Measurements from ENCODE around the gene CYFIP1. TPM values are rescaled to one million over a fixed set of nuclear protein-coding genes. Genes with fewer than 3 reads are reported as not detected.

The CYFIP1 gene
- total RNA-seq, 6 experiments from 2014 or later: 122 to 142 (median 131) TPM

DNA sequence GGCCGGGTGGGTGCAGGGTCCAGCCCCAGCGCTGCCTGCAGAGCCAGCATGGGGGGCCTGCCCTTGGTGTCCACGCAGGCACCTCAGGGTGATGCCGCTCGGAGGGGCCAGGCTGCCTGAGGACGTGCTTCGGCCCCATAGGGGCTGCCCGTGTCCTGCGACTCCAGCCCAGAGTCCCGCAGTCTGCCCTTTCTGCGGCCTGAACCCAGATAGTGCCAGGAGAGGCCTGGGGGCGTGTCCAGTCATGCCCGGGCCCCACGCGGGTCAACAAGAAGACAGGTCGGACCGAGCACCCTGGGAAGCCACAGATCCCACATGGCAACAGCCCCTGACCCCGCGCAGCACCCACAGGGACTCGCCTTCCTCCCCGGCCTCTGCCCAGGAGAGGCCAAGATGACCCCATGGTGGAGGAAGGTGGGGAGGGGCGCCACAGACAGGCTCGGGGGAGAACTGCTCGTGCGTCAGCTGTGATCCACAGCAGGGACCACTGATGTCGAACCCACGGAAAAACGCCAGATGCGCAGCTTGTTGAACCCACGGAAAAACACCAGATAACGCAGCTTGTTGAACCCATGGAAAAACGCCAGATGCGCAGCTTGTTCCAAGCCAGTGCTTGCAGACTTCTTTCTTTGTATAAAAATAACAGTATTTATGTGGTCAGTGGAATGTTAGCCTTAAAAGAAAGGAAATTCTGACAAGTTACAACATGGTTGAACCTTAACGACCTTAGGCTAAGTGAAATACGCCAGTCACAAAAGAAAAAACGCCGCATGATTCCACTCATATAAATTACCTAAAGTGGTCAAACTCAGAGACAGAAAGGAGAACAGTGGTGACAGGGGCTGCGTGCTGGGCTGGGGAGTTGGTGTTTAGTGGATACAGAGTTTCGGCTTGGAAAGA is 28.5 kb downstream of the CYFIP1 start:
- no peaks in the 10 kb centered on the region for H3K27me3 Mint-ChIP-seq (ENCODE audit: insufficient read depth)
- no peak overlapping the region for H3K27ac Mint-ChIP-seq
- DNase-seq: no peak
- TF ChIP-seq, protein P1, sequence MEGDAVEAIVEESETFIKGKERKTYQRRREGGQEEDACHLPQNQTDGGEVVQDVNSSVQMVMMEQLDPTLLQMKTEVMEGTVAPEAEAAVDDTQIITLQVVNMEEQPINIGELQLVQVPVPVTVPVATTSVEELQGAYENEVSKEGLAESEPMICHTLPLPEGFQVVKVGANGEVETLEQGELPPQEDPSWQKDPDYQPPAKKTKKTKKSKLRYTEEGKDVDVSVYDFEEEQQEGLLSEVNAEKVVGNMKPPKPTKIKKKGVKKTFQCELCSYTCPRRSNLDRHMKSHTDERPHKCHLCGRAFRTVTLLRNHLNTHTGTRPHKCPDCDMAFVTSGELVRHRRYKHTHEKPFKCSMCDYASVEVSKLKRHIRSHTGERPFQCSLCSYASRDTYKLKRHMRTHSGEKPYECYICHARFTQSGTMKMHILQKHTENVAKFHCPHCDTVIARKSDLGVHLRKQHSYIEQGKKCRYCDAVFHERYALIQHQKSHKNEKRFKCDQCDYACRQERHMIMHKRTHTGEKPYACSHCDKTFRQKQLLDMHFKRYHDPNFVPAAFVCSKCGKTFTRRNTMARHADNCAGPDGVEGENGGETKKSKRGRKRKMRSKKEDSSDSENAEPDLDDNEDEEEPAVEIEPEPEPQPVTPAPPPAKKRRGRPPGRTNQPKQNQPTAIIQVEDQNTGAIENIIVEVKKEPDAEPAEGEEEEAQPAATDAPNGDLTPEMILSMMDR (IDR thresholded peaks at IDR 0.05): no peak
- H3K4me3 Mint-ChIP-seq: no peak overlapping the region
- no peaks in the 10 kb centered on the region for H3K9me3 Mint-ChIP-seq
- H3K36me3 Mint-ChIP-seq (ENCODE audit: low read depth): peaks cover 5% of the 10 kb centered on the region; the same call in 1 of the 2 replicates
- H3K4me1 Mint-ChIP-seq (ENCODE audit: low read depth): peaks cover 23% of the 10 kb centered on the region

DNA sequence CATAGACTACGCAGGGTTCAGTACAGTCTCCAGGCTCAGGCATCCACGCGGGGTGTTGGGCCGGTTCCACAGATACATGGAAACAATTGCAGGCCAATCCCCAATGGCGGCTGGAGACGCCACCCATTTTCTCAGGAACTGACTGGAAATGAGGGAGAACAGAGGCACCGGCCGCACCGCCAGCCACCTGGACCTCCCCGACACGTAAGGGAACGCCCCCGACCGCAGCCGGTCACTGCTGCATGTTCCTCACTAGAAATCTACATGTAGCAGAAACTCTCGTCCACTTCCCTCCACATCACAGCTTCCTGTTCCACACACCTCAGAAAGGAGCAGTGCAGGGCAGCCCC is 29.2 kb downstream of the CYFIP1 start:
- peaks cover 23% of the 10 kb centered on the region for H3K4me1 Mint-ChIP-seq (ENCODE audit: low read depth)
- H3K9me3 Mint-ChIP-seq: no peaks in the 10 kb centered on the region
- H3K4me3 Mint-ChIP-seq: no peak overlapping the region
- H3K27me3 Mint-ChIP-seq (ENCODE audit: insufficient read depth): no peaks in the 10 kb centered on the region
- H3K36me3 Mint-ChIP-seq (ENCODE audit: low read depth): peaks cover 5% of the 10 kb centered on the region; the same call in 1 of the 2 replicates
- no peak overlapping the region for H3K27ac Mint-ChIP-seq
- TF ChIP-seq, protein P1 (IDR thresholded peaks at IDR 0.05): no peak
- DNase-seq: no peak

DNA sequence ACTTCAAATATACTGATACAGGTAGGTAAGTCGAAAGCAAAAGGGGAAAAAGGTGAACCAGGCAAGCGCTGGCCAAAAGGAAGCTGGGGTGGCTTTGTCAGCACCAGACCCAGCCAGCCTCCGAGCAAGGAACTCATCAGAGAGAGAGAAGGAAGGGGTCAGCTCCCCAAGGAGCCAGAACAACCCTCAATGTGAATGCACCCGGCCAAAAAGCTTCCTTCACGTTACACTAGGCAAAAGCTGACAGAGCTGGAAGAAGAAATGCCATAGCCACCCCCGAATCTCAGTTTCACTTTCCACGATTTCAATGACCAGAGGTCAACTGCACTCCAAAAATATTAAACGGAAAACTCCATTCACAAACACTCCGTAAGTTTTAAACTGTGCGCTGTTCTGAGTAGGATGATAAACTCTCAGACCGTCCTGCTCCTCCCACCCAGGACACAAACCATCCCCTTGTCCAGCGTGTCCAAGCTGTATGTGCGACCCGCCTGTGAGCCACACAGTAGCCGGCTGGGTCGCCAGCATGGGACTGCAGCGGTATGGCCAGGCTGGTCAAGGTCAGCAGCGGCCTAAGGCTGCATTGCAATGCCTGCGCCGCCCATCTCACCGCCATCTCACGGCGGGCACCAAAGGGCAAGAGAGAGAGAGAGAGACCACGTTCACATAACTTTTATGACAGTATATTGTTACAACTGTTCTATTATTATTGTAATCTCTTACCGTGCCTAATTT is 29.7 kb downstream of the CYFIP1 start:
- H3K9me3 Mint-ChIP-seq: no peaks in the 10 kb centered on the region
- no peaks in the 10 kb centered on the region for H3K27me3 Mint-ChIP-seq (ENCODE audit: insufficient read depth)
- H3K36me3 Mint-ChIP-seq (ENCODE audit: low read depth): peaks cover 5% of the 10 kb centered on the region; the same call in 1 of the 2 replicates
- no peak overlapping the region for H3K27ac Mint-ChIP-seq
- H3K4me3 Mint-ChIP-seq: no peak overlapping the region
- TF ChIP-seq, protein P1 (IDR thresholded peaks at IDR 0.05): no peak
- H3K4me1 Mint-ChIP-seq (ENCODE audit: low read depth): peaks cover 23% of the 10 kb centered on the region
- DNase-seq: no peak

DNA sequence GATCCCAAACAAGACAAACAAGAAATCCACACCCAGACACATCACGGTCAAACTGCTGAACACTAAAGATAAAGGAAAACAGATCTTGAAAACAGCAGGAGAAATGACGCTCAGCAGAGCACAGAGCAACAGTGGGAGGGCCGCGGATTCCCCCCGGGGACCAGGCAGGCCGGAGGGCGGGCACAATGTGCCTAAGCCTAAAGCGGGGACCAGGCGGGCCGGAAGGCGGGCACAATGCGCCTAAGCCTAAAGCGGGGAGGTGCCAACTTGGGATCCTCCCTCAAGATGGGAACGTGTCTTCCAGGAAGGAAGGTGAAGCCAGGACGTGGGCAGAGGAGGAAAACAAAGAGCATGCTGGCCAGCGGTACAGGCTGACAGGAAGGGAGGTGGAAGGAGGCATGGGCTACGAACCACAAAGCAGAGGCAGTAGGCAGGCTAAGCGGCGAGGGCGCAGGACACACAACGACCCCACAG is 31.1 kb downstream of the CYFIP1 start:
- TF ChIP-seq, protein P1 (IDR thresholded peaks at IDR 0.05): no peak
- H3K27me3 Mint-ChIP-seq (ENCODE audit: insufficient read depth): no peaks in the 10 kb centered on the region
- H3K9me3 Mint-ChIP-seq: no peaks in the 10 kb centered on the region
- H3K4me1 Mint-ChIP-seq (ENCODE audit: low read depth): peaks cover 23% of the 10 kb centered on the region
- H3K36me3 Mint-ChIP-seq (ENCODE audit: low read depth): peaks cover 5% of the 10 kb centered on the region; the same call in 1 of the 2 replicates
- no peak overlapping the region for H3K4me3 Mint-ChIP-seq
- DNase-seq: no peak
- H3K27ac Mint-ChIP-seq: peak overlapping the region; percentile 47; the same call in 1 of the 2 replicates

DNA sequence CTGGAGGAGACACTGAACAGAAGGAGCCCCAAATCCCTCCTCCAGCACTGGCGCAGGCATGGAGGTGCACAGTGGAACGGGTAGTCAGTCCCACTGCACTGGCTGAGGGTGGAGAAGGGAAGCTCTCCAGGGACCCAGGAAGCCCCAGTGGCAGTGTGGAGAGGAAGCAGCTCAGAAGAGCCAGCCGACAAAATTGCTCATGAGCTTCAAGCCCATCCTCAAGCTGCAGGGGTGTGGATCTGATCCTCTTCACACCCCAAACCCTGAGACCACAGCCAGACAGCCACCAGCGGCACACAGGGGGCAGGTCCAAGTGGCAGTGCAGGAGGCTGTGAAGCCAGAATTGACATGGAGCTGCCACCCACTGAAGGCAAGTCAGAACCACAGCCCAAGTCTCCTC is 32.1 kb downstream of the CYFIP1 start:
- Mint-ChIP-seq H3K4me3 (no peak overlapping the region), H3K27ac (no peak overlapping the region), H3K9me3 (no peaks in the 10 kb centered on the region), H3K4me1 (ENCODE audit: low read depth) (peaks cover 23% of the 10 kb centered on the region), H3K27me3 (ENCODE audit: insufficient read depth) (no peaks in the 10 kb centered on the region), H3K36me3 (ENCODE audit: low read depth) (peaks cover 12% of the 10 kb centered on the region)
- no peak for DNase-seq
- TF ChIP-seq, protein P1 (IDR thresholded peaks at IDR 0.05): no peak
